Lung (tissue), 12 donors: Measurements from ENCODE around the gene FKBP11. TPM values are rescaled to one million over a fixed set of nuclear protein-coding genes. Genes with fewer than 3 reads are reported as not detected.

Source experiments
- ATAC-seq: fragments of 200-7000 bp; cut with Tn5 transposase; one replicate; pipeline ENCODE4 v1.9.1; 2020; ENCODE audit warnings: moderate number of reproducible peaks; ENCODE audit not compliant: insufficient read depth, low FRiP score
- DNase-seq, 3 donors: peaks; one replicate each; pipeline ENCODE4 v3.0.0-alpha.2; 2013 to 2017
- H3K27ac ChIP-seq, 2 donors: one replicate each; pipeline ENCODE4 v1.5.1; 2013; ENCODE audit warnings: mild to moderate bottlenecking in 2 of 2, moderate library complexity in 2 of 2, control low read depth in 1 of 2, inconsistent platforms in 1 of 2, low read depth in 1 of 2, low read length in 1 of 2
- H3K27me3 ChIP-seq, 3 donors: one replicate each; pipeline ENCODE4 v1.5.1; 2013; ENCODE audit warnings: low read length in 2 of 3; ENCODE audit not compliant: control insufficient read depth in 3 of 3, insufficient read depth in 3 of 3
- H3K36me3 ChIP-seq, 4 donors: one replicate each; pipeline ENCODE4 v1.5.1; 2013; ENCODE audit warnings: low read length in 4 of 4, mild to moderate bottlenecking in 1 of 4, moderate library complexity in 1 of 4; ENCODE audit not compliant: control insufficient read depth in 4 of 4, insufficient read depth in 4 of 4
- H3K4me1 ChIP-seq, 5 donors: one replicate each; pipeline ENCODE4 v1.5.1; 2013; ENCODE audit warnings: low read length in 5 of 5, mild to moderate bottlenecking in 2 of 5, moderate library complexity in 1 of 5; ENCODE audit not compliant: control insufficient read depth in 5 of 5, insufficient read depth in 5 of 5
- H3K4me3 ChIP-seq: one replicate; pipeline ENCODE4 v1.5.1; 2013; ENCODE audit warnings: mild to moderate bottlenecking, control low read depth, moderate library complexity
- H3K9ac ChIP-seq, 2 donors: one replicate each; pipeline ENCODE4 v1.5.1; 2013; ENCODE audit warnings: low read length in 2 of 2, control low read depth in 1 of 2; ENCODE audit not compliant: insufficient read depth in 1 of 2
- H3K9me3 ChIP-seq, 4 donors: one replicate each; pipeline ENCODE4 v1.5.1; 2013; ENCODE audit warnings: low read length in 3 of 4, mild to moderate bottlenecking in 1 of 4, moderate library complexity in 1 of 4; ENCODE audit not compliant: control insufficient read depth in 4 of 4, insufficient read depth in 3 of 4
- WGBS, 2 donors: extraction: QIAGEN DNeasy Blood & Tissue Kit; methylation state at CpG; one replicate each; pipeline ENCODE4 v1.1.7; 2013; 5-methylcytosine and 5-hydroxymethylcytosine counted together
- polyA plus RNA-seq, 2 donors: library from polyadenylated mRNA; stranded (reverse); fragments of 200-250 nt; gene quantifications; one replicate each; pipeline ENCODE4 v1.2.1, GENCODE V29; 2013
- total RNA-seq, 2 donors: library from RNA; depleted of rRNA in 1 of 2; stranded (reverse); fragments of >200 nt in 1 of 2; gene quantifications; one replicate each; pipeline ENCODE4 v1.2.1, GENCODE V29; 2014 to 2021
- TF ChIP-seq, protein P1 (sequence below): IDR thresholded peaks from 2 replicates; pipeline ENCODE4 v1.5.1; 2012; ENCODE audit warnings: mild to moderate bottlenecking; ENCODE audit errors: control extremely low read depth, extremely low read depth
- donor health status: control.
- donor health status: control.
- donor health status: Bipolar disorder and iron deficiency.
- donor health status: healthy.
- donor health status: DM: yes; HTN: yes; CAD: no.

The FKBP11 gene
- total and polyA plus RNA-seq, 4 donors, result 13.1 to 69.9 (median 63.1) TPM

DNA sequence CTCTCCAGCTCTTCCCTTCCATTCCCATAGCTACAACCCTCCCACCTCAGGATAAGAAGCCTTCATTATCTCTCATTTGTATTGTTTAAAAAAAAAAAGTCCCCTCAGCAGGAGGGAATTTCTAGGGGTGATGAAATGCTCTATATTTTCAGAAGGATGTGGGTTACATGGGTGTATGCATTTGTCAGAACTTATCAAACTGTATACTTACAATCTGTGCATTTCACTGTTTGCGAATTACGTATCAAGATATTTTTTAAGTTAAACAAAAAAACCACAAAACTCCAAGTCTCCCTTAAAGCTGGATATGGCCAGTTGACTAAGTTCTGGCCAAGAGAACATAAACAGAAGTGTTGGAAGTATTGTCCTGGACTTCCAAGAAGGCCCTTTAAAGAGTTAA lies 2.0 kb upstream of the FKBP11 start:
- TF ChIP-seq, protein P1, sequence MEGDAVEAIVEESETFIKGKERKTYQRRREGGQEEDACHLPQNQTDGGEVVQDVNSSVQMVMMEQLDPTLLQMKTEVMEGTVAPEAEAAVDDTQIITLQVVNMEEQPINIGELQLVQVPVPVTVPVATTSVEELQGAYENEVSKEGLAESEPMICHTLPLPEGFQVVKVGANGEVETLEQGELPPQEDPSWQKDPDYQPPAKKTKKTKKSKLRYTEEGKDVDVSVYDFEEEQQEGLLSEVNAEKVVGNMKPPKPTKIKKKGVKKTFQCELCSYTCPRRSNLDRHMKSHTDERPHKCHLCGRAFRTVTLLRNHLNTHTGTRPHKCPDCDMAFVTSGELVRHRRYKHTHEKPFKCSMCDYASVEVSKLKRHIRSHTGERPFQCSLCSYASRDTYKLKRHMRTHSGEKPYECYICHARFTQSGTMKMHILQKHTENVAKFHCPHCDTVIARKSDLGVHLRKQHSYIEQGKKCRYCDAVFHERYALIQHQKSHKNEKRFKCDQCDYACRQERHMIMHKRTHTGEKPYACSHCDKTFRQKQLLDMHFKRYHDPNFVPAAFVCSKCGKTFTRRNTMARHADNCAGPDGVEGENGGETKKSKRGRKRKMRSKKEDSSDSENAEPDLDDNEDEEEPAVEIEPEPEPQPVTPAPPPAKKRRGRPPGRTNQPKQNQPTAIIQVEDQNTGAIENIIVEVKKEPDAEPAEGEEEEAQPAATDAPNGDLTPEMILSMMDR, result no peak
- Histone ChIP-seq H3K9me3 (no peaks in the 10 kb centered on the region), H3K4me1 (peaks cover 0 to 5% (median 0%) of the 10 kb centered on the region in 5 donors), H3K9ac (no peak overlapping the region), H3K27me3 (no peaks in the 10 kb centered on the region), H3K36me3 (peaks cover 0 to 13% (median 12%) of the 10 kb centered on the region in 4 donors), H3K4me3 (no peak overlapping the region), H3K27ac (no peak overlapping the region)
- DNase-seq (peak in 2 of 3 donors; percentile 12 to 40), ATAC-seq (no peak)
- 86 to 92% methylated on average over 2 of the region's 2 CpGs for WGBS, 2 donors

GRCh38 chr12:48924617-48925303 lies 532 bp downstream of the FKBP11 start:
- Histone ChIP-seq H3K4me1 (peaks cover 0 to 5% (median 0%) of the 10 kb centered on the region in 5 donors), H3K27ac (peak overlapping the region in 1 of 2 donors; percentile 18), H3K9me3 (no peaks in the 10 kb centered on the region), H3K27me3 (no peaks in the 10 kb centered on the region), H3K36me3 (peaks cover 0 to 8% (median 5%) of the 10 kb centered on the region in 4 donors), H3K9ac (peak overlapping the region; percentile 43 to 56), H3K4me3 (peak overlapping the region; percentile 79)
- WGBS, 2 donors, result 1% methylated on average over 41 to 43 of the region's 43 CpGs
- ATAC-seq (peak; percentile 42), DNase-seq (peak; percentile 57 to 64 (median 62))
- TF ChIP-seq, protein P1, result peak; percentile 42

- Histone ChIP-seq H3K36me3 (peaks cover 0 to 7% (median 4%) of the 10 kb centered on the region in 4 donors), H3K9ac (no peak overlapping the region), H3K27me3 (no peaks in the 10 kb centered on the region), H3K4me3 (no peak overlapping the region), H3K4me1 (peaks cover 0 to 5% (median 0%) of the 10 kb centered on the region in 5 donors), H3K27ac (no peak overlapping the region), H3K9me3 (no peaks in the 10 kb centered on the region)
- WGBS, 2 donors, result 93% methylated on average over 3 of the region's 3 CpGs
- TF ChIP-seq, protein P1, result no peak
- ATAC-seq, result no peak
- no peak for DNase-seq
Observed at GRCh38 chr12:48923117-48923516, 2.2 kb downstream of the FKBP11 start.
